Activated CD8-positive, alpha-beta T cell treated with anti-CD3 and anti-CD28 coated beads for 36 hours (primary cell): ENCODE results near the gene THADA. TPM values are rescaled to one million over a fixed set of nuclear protein-coding genes. Genes with fewer than 3 reads are reported as not detected.

Experiments used
- ATAC-seq: fragments of 200-7000 bp; cut with Tn5 transposase; one replicate; pipeline ENCODE4 v1.10.0; 2021; ENCODE audit warnings: mild to moderate bottlenecking, moderate library complexity
- CTCF ChIA-PET: fragments of 350-600 bp; sonication (Branson Sonifier 250); formaldehyde crosslinking; loops from one replicate; lab custom pipeline; 2021; ENCODE audit warnings: antibody characterized with exemption; lab: Charles Lee
- POLR2A ChIA-PET: fragments of 350-600 bp; sonication (Branson Sonifier 250); formaldehyde crosslinking; loops from one replicate; lab custom pipeline; 2021; ENCODE audit warnings: antibody characterized with exemption; lab: Charles Lee
- DNase-seq: peaks from one replicate; pipeline ENCODE4 v3.0.0-alpha.2; 2020
- H3K27ac Mint-ChIP-seq: one replicate; pipeline ENCODE4 v1.8.0; 2021; ENCODE audit warnings: mild to moderate bottlenecking, mixed read lengths
- H3K27me3 Mint-ChIP-seq: one replicate; pipeline ENCODE4 v1.8.0; 2021; ENCODE audit warnings: mixed read lengths
- H3K36me3 Mint-ChIP-seq: one replicate; pipeline ENCODE4 v1.8.0; 2021; ENCODE audit warnings: low read depth, mixed read lengths
- H3K4me1 Mint-ChIP-seq: one replicate; pipeline ENCODE4 v1.8.0; 2021; ENCODE audit warnings: low read depth, mixed read lengths
- H3K4me3 Mint-ChIP-seq: one replicate; pipeline ENCODE4 v1.8.0; 2021; ENCODE audit warnings: mild to moderate bottlenecking, moderate library complexity, mixed read lengths
- H3K9me3 Mint-ChIP-seq: one replicate; pipeline ENCODE4 v1.8.0; 2021; ENCODE audit warnings: mixed read lengths
- intact Hi-C: fragments of 100-400 bp; cut with micrococcal nuclease; formaldehyde crosslinking; loops from one replicate; pipeline ENCODE4 v1.10.0; 2022
- total RNA-seq, 2 experiments: library from RNA; stranded (reverse); gene quantifications; one replicate each; pipeline ENCODE4 v1.2.3, GENCODE V29; 2021
- TF ChIP-seq, protein P1 (sequence below): fragments of 200-600 bp; IDR thresholded peaks from one replicate; pipeline ENCODE4 v1.8.0; 2022; ENCODE audit warnings: antibody characterized with exemption, mild to moderate bottlenecking

Gene THADA
- total RNA-seq, 2 experiments from 2014 or later, result 31.3 to 31.6 TPM

GRCh38 chr2:43218155-43218701 lies 377.6 kb downstream of the THADA start:
- Mint-ChIP-seq H3K4me1 (peaks cover 44% of the 10 kb centered on the region), H3K9me3 (no peaks in the 10 kb centered on the region), H3K4me3 (peak overlapping the region; percentile 80), H3K27ac (peak overlapping the region; percentile 95), H3K36me3 (peaks cover 30% of the 10 kb centered on the region), H3K27me3 (no peaks in the 10 kb centered on the region)
- no peak for ATAC-seq
- DNase-seq, result no peak
- ChIA-PET CTCF (interaction anchor here (0.8 to 19.3 kb wide), 13 partner anchors 9 to 266 kb away, joined by 3 to 647 read pairs (median 4); partner anchors contain the start of gene ZFP36L2), POLR2A (interaction anchor here (0.7 to 14.1 kb wide), 10 partner anchors 10 to 420 kb away, joined by 3 to 549 read pairs (median 13); partner anchors contain the start of gene ZFP36L2)
- TF ChIP-seq, protein P1, sequence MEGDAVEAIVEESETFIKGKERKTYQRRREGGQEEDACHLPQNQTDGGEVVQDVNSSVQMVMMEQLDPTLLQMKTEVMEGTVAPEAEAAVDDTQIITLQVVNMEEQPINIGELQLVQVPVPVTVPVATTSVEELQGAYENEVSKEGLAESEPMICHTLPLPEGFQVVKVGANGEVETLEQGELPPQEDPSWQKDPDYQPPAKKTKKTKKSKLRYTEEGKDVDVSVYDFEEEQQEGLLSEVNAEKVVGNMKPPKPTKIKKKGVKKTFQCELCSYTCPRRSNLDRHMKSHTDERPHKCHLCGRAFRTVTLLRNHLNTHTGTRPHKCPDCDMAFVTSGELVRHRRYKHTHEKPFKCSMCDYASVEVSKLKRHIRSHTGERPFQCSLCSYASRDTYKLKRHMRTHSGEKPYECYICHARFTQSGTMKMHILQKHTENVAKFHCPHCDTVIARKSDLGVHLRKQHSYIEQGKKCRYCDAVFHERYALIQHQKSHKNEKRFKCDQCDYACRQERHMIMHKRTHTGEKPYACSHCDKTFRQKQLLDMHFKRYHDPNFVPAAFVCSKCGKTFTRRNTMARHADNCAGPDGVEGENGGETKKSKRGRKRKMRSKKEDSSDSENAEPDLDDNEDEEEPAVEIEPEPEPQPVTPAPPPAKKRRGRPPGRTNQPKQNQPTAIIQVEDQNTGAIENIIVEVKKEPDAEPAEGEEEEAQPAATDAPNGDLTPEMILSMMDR, result no peak
- intact Hi-C loops, result loop anchor here (2.0 to 5.0 kb wide), 2 partner anchors 46 to 159 kb away; no protein-coding TSS in a partner anchor

GRCh38 chr2:43217228-43218154 lies 378.3 kb downstream of the THADA start:
- Mint-ChIP-seq H3K4me1 (peaks cover 47% of the 10 kb centered on the region), H3K27ac (peak overlapping the region; percentile 95), H3K36me3 (peaks cover 25% of the 10 kb centered on the region), H3K27me3 (no peaks in the 10 kb centered on the region), H3K4me3 (peak overlapping the region; percentile 80), H3K9me3 (no peaks in the 10 kb centered on the region)
- POLR2A ChIA-PET, result interaction anchor here (0.9 to 14.1 kb wide), 9 partner anchors 10 to 83 kb away, joined by 3 to 549 read pairs (median 18); partner anchors contain the start of gene ZFP36L2
- intact Hi-C loops, result loop anchor here (2.0 to 5.0 kb wide), 2 partner anchors 45 to 159 kb away; no protein-coding TSS in a partner anchor
- DNase-seq, result peak; percentile 40
- TF ChIP-seq, protein P1, result no peak
- no peak for ATAC-seq
- CTCF ChIA-PET, result interaction anchor here (0.7 to 19.3 kb wide), 15 partner anchors 9 to 267 kb away, joined by 3 to 647 read pairs (median 4); partner anchors contain the start of gene ZFP36L2

DNA sequence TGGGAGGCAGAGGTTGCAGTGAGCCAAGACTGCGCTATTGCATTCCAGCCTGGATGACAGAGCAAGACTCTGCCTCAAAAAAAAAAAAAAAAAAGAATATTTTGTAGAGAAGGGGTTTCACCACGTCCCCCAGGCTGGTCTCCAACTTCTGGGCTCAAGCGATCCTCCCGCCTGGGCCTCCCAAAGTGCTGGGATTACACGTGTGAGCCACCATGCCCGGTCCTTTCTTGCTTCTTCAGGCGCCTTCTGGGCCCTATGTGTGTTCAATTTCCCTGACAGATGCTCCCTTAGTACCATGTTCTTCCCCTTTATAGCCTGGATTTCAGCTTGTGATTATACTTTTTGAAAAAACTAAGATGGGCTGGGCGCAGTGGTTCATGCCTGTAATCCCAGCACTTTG lies 379.2 kb downstream of the THADA start:
- TF ChIP-seq, protein P1, result no peak
- H3K27ac Mint-ChIP-seq, result peak overlapping the region; percentile 24
- peaks cover 16% of the 10 kb centered on the region for H3K36me3 Mint-ChIP-seq
- CTCF ChIA-PET, result interaction anchor here (0.7 to 19.3 kb wide), 6 partner anchors 12 to 84 kb away, joined by 3 to 647 read pairs (median 8); no protein-coding TSS in a partner anchor
- ATAC-seq, result no peak
- DNase-seq, result no peak
- H3K27me3 Mint-ChIP-seq, result no peaks in the 10 kb centered on the region
- intact Hi-C loops, result loop anchor here (5.0 kb wide), 1 partner anchor 44 kb away; no protein-coding TSS in a partner anchor
- H3K4me1 Mint-ChIP-seq, result peaks cover 47% of the 10 kb centered on the region
- POLR2A ChIA-PET, result interaction anchor here (0.6 to 14.1 kb wide), 7 partner anchors 9 to 82 kb away, joined by 3 to 549 read pairs (median 8); partner anchors contain the start of gene ZFP36L2
- no peak overlapping the region for H3K4me3 Mint-ChIP-seq
- H3K9me3 Mint-ChIP-seq, result no peaks in the 10 kb centered on the region

DNA sequence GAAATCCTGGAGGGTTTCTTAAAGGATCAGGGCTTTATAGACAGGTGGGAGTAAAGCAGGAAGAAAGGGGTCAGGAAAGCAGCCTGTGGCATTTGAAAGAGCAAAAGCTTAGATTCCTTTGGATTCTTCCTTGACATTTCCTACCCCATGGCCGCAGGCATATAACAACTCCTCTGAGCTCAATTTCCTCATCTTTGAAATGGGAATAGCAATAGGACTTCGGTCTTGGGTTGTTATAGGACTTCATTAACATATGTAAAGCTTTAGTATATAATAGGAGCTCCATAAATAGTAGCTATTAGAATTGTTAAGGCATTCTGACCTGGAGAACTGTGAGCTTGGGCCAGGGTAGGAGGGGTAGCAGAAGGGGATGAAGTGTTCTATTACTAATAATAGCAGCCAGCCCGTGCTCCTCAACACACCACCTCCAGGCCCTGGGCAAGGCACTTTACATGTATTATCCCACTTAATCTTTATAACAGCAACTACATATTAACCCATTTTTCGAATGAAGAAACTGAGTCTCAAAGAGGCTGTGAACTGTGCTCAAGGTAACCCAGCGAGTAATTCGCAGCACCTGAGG lies 380.1 kb downstream of the THADA start:
- ChIA-PET POLR2A (interaction anchor here (0.6 to 13.2 kb wide), 7 partner anchors 8 to 261 kb away, joined by 3 to 252 read pairs (median 4); partner anchors contain the start of gene ZFP36L2), CTCF (interaction anchor here (0.7 to 19.3 kb wide), 5 partner anchors 13 to 83 kb away, joined by 4 to 647 read pairs (median 6); no protein-coding TSS in a partner anchor)
- Mint-ChIP-seq H3K27ac (no peak overlapping the region), H3K36me3 (peaks cover 8% of the 10 kb centered on the region), H3K9me3 (no peaks in the 10 kb centered on the region), H3K4me3 (no peak overlapping the region), H3K27me3 (no peaks in the 10 kb centered on the region), H3K4me1 (peaks cover 42% of the 10 kb centered on the region)
- intact Hi-C loops, result loop anchor here (5.0 kb wide), 1 partner anchor 43 kb away; no protein-coding TSS in a partner anchor
- DNase-seq, result no peak
- TF ChIP-seq, protein P1, result no peak
- no peak for ATAC-seq
